NCI-H510A (cell line): ENCODE measurements around the gene FLG.
"Not testable (repeated sequence)": the region's sequence is repeated elsewhere in the genome, so short reads cannot be mapped to it uniquely, and the experiment has no call there.

Experiments used
- DNase-seq: peaks from one replicate; lab custom pipeline; 2025; lab: John Stamatoyannopoulos, UW

The FLG gene

GRCh38 chr1:152325111-152325510 lies at the start of gene FLG:
Gene FLG (minus strand): TSS chr1:152325239. CDS start chr1:152315456, 9,783 bp downstream.
- DNase-seq, result no peak

GRCh38 chr1:152374451-152374850 lies 49.4 kb upstream of the FLG start:
- DNase-seq, result no peak

GRCh38 chr1:152372672-152373071 lies 47.6 kb upstream of the FLG start:
- no peak for DNase-seq

- DNase-seq, result no peak
Observed at GRCh38 chr1:152367436-152367835, 42.4 kb upstream of the FLG start.

GRCh38 chr1:152359906-152360305 lies 34.9 kb upstream of the FLG start, which contains the start of gene FLG2:
Gene FLG2 (minus strand): TSS chr1:152360006. CDS start chr1:152358884, 1,122 bp downstream.
- DNase-seq, result no peak

- DNase-seq, result no peak
Observed at GRCh38 chr1:152356736-152357135, 31.7 kb upstream of the FLG start.

- DNase-seq, result no peak
Observed at GRCh38 chr1:152349611-152350010, 24.6 kb upstream of the FLG start.

- DNase-seq, result no peak
Observed at GRCh38 chr1:152348447-152348846, 23.4 kb upstream of the FLG start.

GRCh38 chr1:152347116-152347728 lies 22.2 kb upstream of the FLG start:
- no peak for DNase-seq

GRCh38 chr1:152344438-152344837 lies 19.4 kb upstream of the FLG start:
- no peak for DNase-seq

- DNase-seq, result no peak
Observed at GRCh38 chr1:152343006-152343405, 18.0 kb upstream of the FLG start.

GRCh38 chr1:152335399-152335798 lies 10.4 kb upstream of the FLG start:
- DNase-seq, result no peak

GRCh38 chr1:152328801-152329391 lies 3.9 kb upstream of the FLG start:
- no peak for DNase-seq

GRCh38 chr1:152313970-152314369 lies 11.1 kb downstream of the FLG start:
- no peak for DNase-seq

- DNase-seq, result no peak
Observed at GRCh38 chr1:152313319-152313801, 11.7 kb downstream of the FLG start.

- DNase-seq, result not testable (repeated sequence)
Observed at GRCh38 chr1:152312169-152312568, 12.9 kb downstream of the FLG start.

- DNase-seq, result no peak
Observed at GRCh38 chr1:152309955-152310354, 15.1 kb downstream of the FLG start.

GRCh38 chr1:152309320-152309901 lies 15.6 kb downstream of the FLG start:
- DNase-seq, result not testable (repeated sequence)

- not testable (repeated sequence) for DNase-seq
Observed at GRCh38 chr1:152308758-152309157, 16.3 kb downstream of the FLG start.

GRCh38 chr1:152307970-152308369 lies 17.1 kb downstream of the FLG start:
- not testable (repeated sequence) for DNase-seq

- not testable (repeated sequence) for DNase-seq
Observed at GRCh38 chr1:152306123-152306522, 18.9 kb downstream of the FLG start.

GRCh38 chr1:152304773-152305172 lies 20.3 kb downstream of the FLG start:
- DNase-seq, result not testable (repeated sequence)
